ENCODE data around the gene KRT78. TPM values are rescaled to one million over a fixed set of nuclear protein-coding genes. Genes with fewer than 3 reads are reported as not detected.

The KRT78 gene
- total RNA-seq, 2 experiments from 2014 or later, result not detected

DNA sequence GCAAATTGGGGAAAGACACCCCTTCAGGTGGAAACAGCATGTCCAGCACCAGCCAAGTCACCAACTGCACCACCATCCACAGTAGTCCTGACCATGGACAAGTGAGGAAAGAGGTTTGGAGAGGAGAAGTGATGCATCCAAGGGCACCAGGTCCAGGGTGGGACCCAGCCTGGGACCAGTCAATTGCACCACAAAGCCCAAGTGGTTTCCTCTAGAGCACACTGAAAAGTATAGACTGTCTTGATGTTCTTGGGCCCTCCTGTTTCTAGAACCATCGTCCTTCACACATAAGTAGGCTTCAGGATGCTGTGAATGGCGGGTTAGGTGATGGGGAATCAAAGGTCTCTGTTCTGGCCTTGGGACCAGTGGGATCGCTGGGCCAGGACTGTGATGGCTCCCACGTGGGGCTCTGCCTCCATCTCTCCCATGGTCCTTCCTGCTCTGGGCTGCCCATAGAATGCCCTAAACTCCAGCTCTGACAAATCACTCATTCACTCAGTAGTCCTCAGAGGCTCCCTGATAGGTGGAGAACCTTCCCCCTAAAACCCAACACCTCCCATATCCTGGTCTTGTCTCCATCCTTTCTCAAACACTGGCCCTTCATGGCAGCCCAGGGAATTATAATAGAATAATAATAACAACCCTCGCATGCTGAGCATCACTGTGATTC lies 23.9 kb downstream of the KRT78 start:
- no peak for DNase-seq (ENCODE audit: low spot score)
- Histone ChIP-seq H3K4me2 (ENCODE audit: low read length) (no peak overlapping the region), H3K4me1 (ENCODE audit: insufficient read depth, low read length, poor library complexity, severe bottlenecking) (no peaks in the 10 kb centered on the region), H3K27ac (ENCODE audit: low read depth, low read length, poor library complexity, severe bottlenecking) (no peak overlapping the region), H4K20me1 (ENCODE audit: insufficient read depth, low read length) (no peaks in the 10 kb centered on the region), H3K9me2 (ENCODE audit: insufficient read depth, low read length) (no peaks in the 10 kb centered on the region), H3K36me3 (ENCODE audit: insufficient read depth, low read length) (no peaks in the 10 kb centered on the region), H3K4me3 (ENCODE audit: low read depth, low read length, poor library complexity, severe bottlenecking) (no peak overlapping the region), H3K9me3 (ENCODE audit: low read length) (no peaks in the 10 kb centered on the region), H3K79me2 (ENCODE audit: insufficient read depth, low read depth, low read length) (no peaks in the 10 kb centered on the region), H2AFZ (ENCODE audit: low read length) (no peak overlapping the region)
- TF ChIP-seq, protein P1, sequence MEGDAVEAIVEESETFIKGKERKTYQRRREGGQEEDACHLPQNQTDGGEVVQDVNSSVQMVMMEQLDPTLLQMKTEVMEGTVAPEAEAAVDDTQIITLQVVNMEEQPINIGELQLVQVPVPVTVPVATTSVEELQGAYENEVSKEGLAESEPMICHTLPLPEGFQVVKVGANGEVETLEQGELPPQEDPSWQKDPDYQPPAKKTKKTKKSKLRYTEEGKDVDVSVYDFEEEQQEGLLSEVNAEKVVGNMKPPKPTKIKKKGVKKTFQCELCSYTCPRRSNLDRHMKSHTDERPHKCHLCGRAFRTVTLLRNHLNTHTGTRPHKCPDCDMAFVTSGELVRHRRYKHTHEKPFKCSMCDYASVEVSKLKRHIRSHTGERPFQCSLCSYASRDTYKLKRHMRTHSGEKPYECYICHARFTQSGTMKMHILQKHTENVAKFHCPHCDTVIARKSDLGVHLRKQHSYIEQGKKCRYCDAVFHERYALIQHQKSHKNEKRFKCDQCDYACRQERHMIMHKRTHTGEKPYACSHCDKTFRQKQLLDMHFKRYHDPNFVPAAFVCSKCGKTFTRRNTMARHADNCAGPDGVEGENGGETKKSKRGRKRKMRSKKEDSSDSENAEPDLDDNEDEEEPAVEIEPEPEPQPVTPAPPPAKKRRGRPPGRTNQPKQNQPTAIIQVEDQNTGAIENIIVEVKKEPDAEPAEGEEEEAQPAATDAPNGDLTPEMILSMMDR (conservative IDR thresholded peaks at IDR 0.05; ENCODE audit: low read length), result no peak
- no peak for TF ChIP-seq EZH2phosphoT487 (IDR thresholded peaks at IDR 0.05; ENCODE audit: borderline replicate concordance, low read depth, low read length)
- POLR2A ChIA-PET, result no interaction called here
- intact Hi-C loops (cut with micrococcal nuclease; ENCODE audit: unreplicated experiment), result no loop called here
- no TSS peak for BruUV-seq (replicated peaks)
- CTCF ChIA-PET (ENCODE audit: unreplicated experiment), result no interaction called here

DNA sequence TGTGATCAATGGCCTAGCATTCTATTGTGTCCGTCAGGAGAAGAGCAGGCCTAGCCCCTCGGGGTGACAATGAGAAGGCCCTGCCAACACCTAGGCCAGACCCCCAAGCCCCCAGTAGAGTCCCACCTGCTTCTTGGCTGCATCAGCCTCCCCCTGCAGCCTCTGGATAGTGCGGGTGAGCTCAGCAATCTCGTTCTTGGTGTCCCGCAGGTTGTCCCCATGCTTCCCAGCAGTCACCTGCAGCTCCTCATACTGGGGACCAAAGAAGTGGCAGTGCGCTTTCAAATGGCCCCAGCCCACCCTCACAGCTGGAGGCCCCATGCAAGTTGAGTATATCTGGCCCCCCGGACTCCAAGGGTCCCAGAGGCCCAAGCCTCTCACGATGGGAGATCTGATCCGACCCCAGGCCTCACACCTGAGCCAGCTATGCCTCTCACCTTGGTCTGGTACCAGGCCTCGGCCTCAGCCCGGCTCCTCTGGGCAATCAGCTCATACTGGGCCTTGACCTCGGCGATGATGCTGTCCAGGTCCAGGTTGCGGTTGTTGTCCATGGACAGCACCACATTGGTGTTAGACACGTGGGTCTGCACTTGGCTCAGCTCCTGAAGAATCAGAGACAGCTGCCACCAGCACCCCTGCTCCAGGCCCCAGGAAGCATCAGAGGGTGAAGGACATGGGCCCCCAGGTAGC lies 24.9 kb downstream of the KRT78 start:
- H3K4me1 ChIP-seq (ENCODE audit: insufficient read depth, low read length, poor library complexity, severe bottlenecking), result no peaks in the 10 kb centered on the region
- H3K27ac ChIP-seq (ENCODE audit: low read depth, low read length, poor library complexity, severe bottlenecking), result no peak overlapping the region
- H3K79me2 ChIP-seq (ENCODE audit: insufficient read depth, low read depth, low read length), result no peaks in the 10 kb centered on the region
- no peaks in the 10 kb centered on the region for H3K9me2 ChIP-seq (ENCODE audit: insufficient read depth, low read length)
- TF ChIP-seq, protein P1 (conservative IDR thresholded peaks at IDR 0.05; ENCODE audit: low read length), result no peak
- TF ChIP-seq EZH2phosphoT487 (IDR thresholded peaks at IDR 0.05; ENCODE audit: borderline replicate concordance, low read depth, low read length), result no peak
- CTCF ChIA-PET (ENCODE audit: unreplicated experiment), result no interaction called here
- no peaks in the 10 kb centered on the region for H4K20me1 ChIP-seq (ENCODE audit: insufficient read depth, low read length)
- H3K36me3 ChIP-seq (ENCODE audit: insufficient read depth, low read length), result no peaks in the 10 kb centered on the region
- no peak for DNase-seq (ENCODE audit: low spot score)
- POLR2A ChIA-PET, result no interaction called here
- intact Hi-C loops (cut with micrococcal nuclease; ENCODE audit: unreplicated experiment), result no loop called here
- BruUV-seq (replicated peaks), result no TSS peak
- no peak overlapping the region for H3K4me3 ChIP-seq (ENCODE audit: low read depth, low read length, poor library complexity, severe bottlenecking)
- no peak overlapping the region for H3K4me2 ChIP-seq (ENCODE audit: low read length)
- H3K9me3 ChIP-seq (ENCODE audit: low read length), result no peaks in the 10 kb centered on the region
- H2AFZ ChIP-seq (ENCODE audit: low read length), result no peak overlapping the region
